ENCODE measurements around the gene SHISAL1.
"Not testable (repeated sequence)": the region's sequence is repeated elsewhere in the genome, so short reads cannot be mapped to it uniquely, and the experiment has no call there.

Gene SHISAL1

GRCh38 chr22:44243761-44244160 lies 69.0 kb downstream of the SHISAL1 start:
- no peaks in the 10 kb centered on the region for H3K4me1 ChIP-seq (ENCODE audit: control insufficient read depth, insufficient read depth, low read length, poor library complexity, severe bottlenecking)
- H3K27ac ChIP-seq (ENCODE audit: insufficient read depth, low read length, poor library complexity, severe bottlenecking) = no peak overlapping the region
- H3K4me3 ChIP-seq (ENCODE audit: insufficient read depth, low read depth, low read length, poor library complexity, severe bottlenecking) = no peak overlapping the region
- DNase-seq = no peak
- no peaks in the 10 kb centered on the region for H3K9me3 ChIP-seq (ENCODE audit: control insufficient read depth, low read length)
- H3K36me3 ChIP-seq (ENCODE audit: control insufficient read depth, insufficient read depth, low read length) = no peaks in the 10 kb centered on the region
- no peaks in the 10 kb centered on the region for H3K27me3 ChIP-seq (replicated peaks; ENCODE audit: control insufficient read depth, insufficient read depth, low read length, poor library complexity, severe bottlenecking)

DNA sequence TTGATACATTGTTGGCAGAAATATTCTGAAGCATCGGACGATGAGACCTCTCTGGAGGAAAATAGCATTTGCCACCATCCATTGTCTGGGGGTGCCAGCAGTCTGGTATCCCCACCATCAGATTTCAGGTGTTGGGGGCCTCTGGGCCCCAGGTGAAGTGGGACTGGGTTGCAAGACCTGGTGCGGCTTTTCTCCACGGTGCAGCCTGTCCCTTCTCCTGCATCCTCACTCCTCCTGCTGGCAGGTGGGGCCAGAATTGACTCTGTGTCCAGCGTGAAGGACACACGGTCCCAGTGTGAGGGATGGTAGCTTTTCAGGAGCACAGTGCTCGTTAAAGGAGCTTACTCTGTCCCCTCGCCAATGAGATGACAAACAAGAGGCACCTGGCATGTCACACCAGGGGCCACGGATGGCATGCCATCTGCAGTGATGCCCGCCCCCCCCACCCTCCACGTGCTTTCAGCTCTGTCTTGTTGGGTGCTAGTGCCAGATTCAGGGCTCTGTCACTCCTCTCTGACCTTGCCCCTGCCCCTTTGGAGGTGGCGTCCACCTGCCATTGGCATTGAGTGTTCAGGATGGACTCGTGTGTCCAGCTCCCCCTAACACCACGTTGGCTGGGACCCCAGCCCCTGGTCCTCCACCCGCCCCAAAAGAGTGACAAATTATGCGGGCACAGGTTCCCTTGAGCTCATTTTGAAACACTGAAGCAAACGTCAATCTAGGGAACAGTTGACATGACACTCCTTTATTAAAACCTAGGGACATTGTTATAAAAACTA lies 69.6 kb downstream of the SHISAL1 start:
- Histone ChIP-seq H3K27me3 (replicated peaks; ENCODE audit: control insufficient read depth, insufficient read depth, low read length, poor library complexity, severe bottlenecking) (no peaks in the 10 kb centered on the region), H3K4me3 (ENCODE audit: insufficient read depth, low read depth, low read length, poor library complexity, severe bottlenecking) (no peak overlapping the region), H3K36me3 (ENCODE audit: control insufficient read depth, insufficient read depth, low read length) (no peaks in the 10 kb centered on the region), H3K9me3 (ENCODE audit: control insufficient read depth, low read length) (no peaks in the 10 kb centered on the region), H3K4me1 (ENCODE audit: control insufficient read depth, insufficient read depth, low read length, poor library complexity, severe bottlenecking) (no peaks in the 10 kb centered on the region), H3K27ac (ENCODE audit: insufficient read depth, low read length, poor library complexity, severe bottlenecking) (no peak overlapping the region)
- DNase-seq = no peak

- not testable (repeated sequence) for H3K4me1 ChIP-seq (ENCODE audit: control insufficient read depth, insufficient read depth, low read length, poor library complexity, severe bottlenecking); H3K27ac ChIP-seq (ENCODE audit: insufficient read depth, low read length, poor library complexity, severe bottlenecking); H3K27me3 ChIP-seq (replicated peaks; ENCODE audit: control insufficient read depth, insufficient read depth, low read length, poor library complexity, severe bottlenecking)
Observed at GRCh38 chr22:44241121-44241520, 71.6 kb downstream of the SHISAL1 start.

DNA sequence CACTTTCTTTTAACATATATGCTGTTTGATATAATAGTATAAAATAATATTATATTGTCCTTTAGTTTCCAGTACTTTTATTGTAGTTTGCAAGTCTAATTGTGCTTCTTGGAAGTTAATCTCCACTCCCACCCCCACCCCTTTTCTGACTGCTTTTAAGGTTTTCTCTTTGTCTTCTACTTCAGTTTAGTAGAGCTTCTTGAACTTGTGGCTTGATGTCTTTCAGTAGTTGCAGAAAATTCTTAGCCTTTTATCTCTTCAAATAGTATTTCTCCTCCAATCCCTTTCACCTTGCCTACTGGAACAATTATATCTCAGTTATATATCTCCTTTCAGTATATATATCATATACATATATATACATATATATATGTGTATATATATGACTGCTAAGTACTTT lies 75.5 kb downstream of the SHISAL1 start:
- no peaks in the 10 kb centered on the region for H3K4me1 ChIP-seq (ENCODE audit: control insufficient read depth, insufficient read depth, low read length, poor library complexity, severe bottlenecking)
- H3K36me3 ChIP-seq (ENCODE audit: control insufficient read depth, insufficient read depth, low read length) = no peaks in the 10 kb centered on the region
- H3K27me3 ChIP-seq (replicated peaks; ENCODE audit: control insufficient read depth, insufficient read depth, low read length, poor library complexity, severe bottlenecking) = no peaks in the 10 kb centered on the region
- no peaks in the 10 kb centered on the region for H3K9me3 ChIP-seq (ENCODE audit: control insufficient read depth, low read length)
- no peak for DNase-seq
- H3K27ac ChIP-seq (ENCODE audit: insufficient read depth, low read length, poor library complexity, severe bottlenecking) = no peak overlapping the region
- H3K4me3 ChIP-seq (ENCODE audit: insufficient read depth, low read depth, low read length, poor library complexity, severe bottlenecking) = no peak overlapping the region

More at GRCh38 chr22:44241121-44241520, 71.6 kb downstream of the SHISAL1 start:
- H3K36me3 ChIP-seq (ENCODE audit: control insufficient read depth, insufficient read depth, low read length); DNase-seq; H3K9me3 ChIP-seq (ENCODE audit: control insufficient read depth, low read length); H3K4me3 ChIP-seq (ENCODE audit: insufficient read depth, low read depth, low read length, poor library complexity, severe bottlenecking): not testable (repeated sequence)

DNA sequence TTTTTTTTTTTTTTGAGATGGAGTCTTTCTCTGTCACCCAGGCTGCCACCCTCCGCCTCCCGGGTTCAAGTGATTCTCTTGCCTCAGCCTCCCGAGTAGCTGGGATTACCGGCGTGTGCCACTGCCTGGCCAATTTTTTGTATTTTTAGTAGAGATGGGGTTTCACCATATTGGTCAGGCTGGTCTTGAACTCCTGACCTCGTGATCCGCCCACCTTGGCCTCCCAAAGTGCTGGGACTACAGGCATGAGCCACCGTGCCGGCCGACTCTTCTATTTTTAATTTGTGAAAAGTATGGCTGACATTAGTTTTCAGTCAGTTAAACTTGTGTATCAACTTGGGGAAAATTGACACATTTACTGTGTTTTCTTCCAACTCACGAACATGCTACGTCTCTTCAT lies 78.4 kb downstream of the SHISAL1 start:
- not testable (repeated sequence) for DNase-seq; H3K27me3 ChIP-seq (replicated peaks; ENCODE audit: control insufficient read depth, insufficient read depth, low read length, poor library complexity, severe bottlenecking); H3K36me3 ChIP-seq (ENCODE audit: control insufficient read depth, insufficient read depth, low read length); H3K27ac ChIP-seq (ENCODE audit: insufficient read depth, low read length, poor library complexity, severe bottlenecking); H3K9me3 ChIP-seq (ENCODE audit: control insufficient read depth, low read length); H3K4me3 ChIP-seq (ENCODE audit: insufficient read depth, low read depth, low read length, poor library complexity, severe bottlenecking); H3K4me1 ChIP-seq (ENCODE audit: control insufficient read depth, insufficient read depth, low read length, poor library complexity, severe bottlenecking)

GRCh38 chr22:44231233-44231632 lies 81.5 kb downstream of the SHISAL1 start:
- DNase-seq = no peak
- Histone ChIP-seq H3K36me3 (ENCODE audit: control insufficient read depth, insufficient read depth, low read length) (no peaks in the 10 kb centered on the region), H3K27me3 (replicated peaks; ENCODE audit: control insufficient read depth, insufficient read depth, low read length, poor library complexity, severe bottlenecking) (no peaks in the 10 kb centered on the region), H3K4me3 (ENCODE audit: insufficient read depth, low read depth, low read length, poor library complexity, severe bottlenecking) (no peak overlapping the region), H3K9me3 (ENCODE audit: control insufficient read depth, low read length) (no peaks in the 10 kb centered on the region), H3K27ac (ENCODE audit: insufficient read depth, low read length, poor library complexity, severe bottlenecking) (no peak overlapping the region), H3K4me1 (ENCODE audit: control insufficient read depth, insufficient read depth, low read length, poor library complexity, severe bottlenecking) (no peaks in the 10 kb centered on the region)

- Histone ChIP-seq H3K9me3 (ENCODE audit: control insufficient read depth, low read length) (no peaks in the 10 kb centered on the region), H3K4me3 (ENCODE audit: insufficient read depth, low read depth, low read length, poor library complexity, severe bottlenecking) (no peak overlapping the region), H3K27ac (ENCODE audit: insufficient read depth, low read length, poor library complexity, severe bottlenecking) (no peak overlapping the region), H3K36me3 (ENCODE audit: control insufficient read depth, insufficient read depth, low read length) (no peaks in the 10 kb centered on the region), H3K4me1 (ENCODE audit: control insufficient read depth, insufficient read depth, low read length, poor library complexity, severe bottlenecking) (no peaks in the 10 kb centered on the region), H3K27me3 (replicated peaks; ENCODE audit: control insufficient read depth, insufficient read depth, low read length, poor library complexity, severe bottlenecking) (no peaks in the 10 kb centered on the region)
- no peak for DNase-seq
Observed at GRCh38 chr22:44229809-44230208, 82.9 kb downstream of the SHISAL1 start.

DNA sequence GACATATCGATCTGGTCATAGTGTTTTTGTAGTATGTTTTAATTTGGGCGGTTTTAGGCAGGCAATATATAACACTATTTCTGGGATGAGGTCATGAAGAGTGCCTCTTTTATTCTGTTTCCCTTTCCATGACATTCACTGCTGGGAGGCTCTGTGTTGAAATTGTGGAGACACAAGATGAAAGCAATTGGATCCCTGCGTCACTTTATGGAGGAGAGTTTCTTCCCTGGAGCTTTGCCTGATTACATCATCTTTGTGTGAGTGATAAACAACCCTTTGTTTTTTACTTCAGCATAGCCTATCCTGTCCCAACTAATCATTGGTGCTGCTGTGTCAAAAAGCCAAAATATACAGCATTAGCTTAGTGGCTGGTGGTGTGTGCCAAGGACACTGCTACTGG lies 83.4 kb downstream of the SHISAL1 start:
- H3K4me1 ChIP-seq (ENCODE audit: control insufficient read depth, insufficient read depth, low read length, poor library complexity, severe bottlenecking) = no peaks in the 10 kb centered on the region
- no peaks in the 10 kb centered on the region for H3K36me3 ChIP-seq (ENCODE audit: control insufficient read depth, insufficient read depth, low read length)
- no peak overlapping the region for H3K4me3 ChIP-seq (ENCODE audit: insufficient read depth, low read depth, low read length, poor library complexity, severe bottlenecking)
- H3K27me3 ChIP-seq (replicated peaks; ENCODE audit: control insufficient read depth, insufficient read depth, low read length, poor library complexity, severe bottlenecking) = no peaks in the 10 kb centered on the region
- DNase-seq = no peak
- H3K27ac ChIP-seq (ENCODE audit: insufficient read depth, low read length, poor library complexity, severe bottlenecking) = no peak overlapping the region
- H3K9me3 ChIP-seq (ENCODE audit: control insufficient read depth, low read length) = no peaks in the 10 kb centered on the region

GRCh38 chr22:44225812-44226211 lies 86.9 kb downstream of the SHISAL1 start:
- Histone ChIP-seq H3K4me3 (ENCODE audit: insufficient read depth, low read depth, low read length, poor library complexity, severe bottlenecking) (no peak overlapping the region), H3K4me1 (ENCODE audit: control insufficient read depth, insufficient read depth, low read length, poor library complexity, severe bottlenecking) (no peaks in the 10 kb centered on the region), H3K36me3 (ENCODE audit: control insufficient read depth, insufficient read depth, low read length) (no peaks in the 10 kb centered on the region), H3K9me3 (ENCODE audit: control insufficient read depth, low read length) (no peaks in the 10 kb centered on the region), H3K27me3 (replicated peaks; ENCODE audit: control insufficient read depth, insufficient read depth, low read length, poor library complexity, severe bottlenecking) (no peaks in the 10 kb centered on the region), H3K27ac (ENCODE audit: insufficient read depth, low read length, poor library complexity, severe bottlenecking) (no peak overlapping the region)
- DNase-seq = no peak

DNA sequence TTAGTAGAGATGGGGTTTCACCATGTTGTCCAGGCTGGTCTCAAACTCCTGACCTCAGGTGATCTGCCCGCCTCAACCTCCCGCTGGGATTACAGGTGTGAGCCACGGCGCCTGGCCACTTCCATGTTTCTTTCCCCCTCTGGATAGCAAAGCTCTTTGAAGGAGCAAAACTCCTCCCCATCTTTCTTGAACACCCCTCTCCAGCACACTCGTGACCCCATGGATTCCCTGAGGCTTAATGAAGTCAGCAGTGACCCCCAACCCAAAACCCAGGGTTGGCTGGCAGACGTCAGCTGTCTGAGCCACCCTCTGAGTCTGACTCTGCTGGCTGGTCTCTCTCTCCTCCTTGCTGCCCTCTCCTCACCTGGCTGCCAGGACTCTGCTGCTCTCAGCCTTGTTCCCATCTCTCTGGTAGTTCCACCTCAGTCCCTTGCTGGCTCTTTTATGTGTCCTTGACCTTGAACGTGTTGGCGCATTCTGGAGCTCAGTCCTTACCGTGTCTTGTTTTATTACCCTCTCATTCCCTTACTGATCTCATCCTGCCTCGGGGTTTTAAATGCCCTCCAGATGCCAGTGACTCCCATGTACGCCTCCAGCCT lies 87.6 kb downstream of the SHISAL1 start:
- no peak overlapping the region for H3K27ac ChIP-seq (ENCODE audit: insufficient read depth, low read length, poor library complexity, severe bottlenecking)
- H3K4me1 ChIP-seq (ENCODE audit: control insufficient read depth, insufficient read depth, low read length, poor library complexity, severe bottlenecking) = no peaks in the 10 kb centered on the region
- H3K36me3 ChIP-seq (ENCODE audit: control insufficient read depth, insufficient read depth, low read length) = no peaks in the 10 kb centered on the region
- H3K4me3 ChIP-seq (ENCODE audit: insufficient read depth, low read depth, low read length, poor library complexity, severe bottlenecking) = no peak overlapping the region
- H3K27me3 ChIP-seq (replicated peaks; ENCODE audit: control insufficient read depth, insufficient read depth, low read length, poor library complexity, severe bottlenecking) = no peaks in the 10 kb centered on the region
- no peaks in the 10 kb centered on the region for H3K9me3 ChIP-seq (ENCODE audit: control insufficient read depth, low read length)
- DNase-seq = no peak

All from effector memory CD4-positive, alpha-beta T cell (primary cell).